HG02623 (cell line): ENCODE measurements around the gene CBR3.

Experiments used
- ATAC-seq: cut with Tn5 transposase; IDR thresholded peaks from one replicate; pipeline ENCODE4 v1.9.1; 2021; ENCODE audit warnings: moderate library complexity; ENCODE audit not compliant: unreplicated experiment

CBR3 gene

DNA sequence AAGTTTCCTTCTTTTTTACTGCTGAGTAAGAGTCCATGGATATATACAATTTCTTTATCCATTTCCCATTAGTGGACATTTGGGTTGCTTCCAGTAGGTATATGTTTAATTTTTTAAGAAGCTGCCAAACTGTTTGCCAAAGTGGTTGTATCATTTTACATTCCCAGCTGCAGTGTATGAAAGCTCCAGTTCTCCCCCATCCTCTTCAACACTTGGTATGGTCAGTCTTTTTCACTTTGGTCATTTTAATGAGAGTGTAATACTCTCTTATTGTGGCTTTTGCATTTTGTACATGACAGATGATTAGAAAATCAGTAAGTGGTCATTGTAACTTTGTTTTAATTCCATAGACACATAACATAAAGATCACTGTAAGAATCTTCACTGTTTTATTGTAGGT lies 44.3 kb downstream of the CBR3 start:
- no peak for ATAC-seq

DNA sequence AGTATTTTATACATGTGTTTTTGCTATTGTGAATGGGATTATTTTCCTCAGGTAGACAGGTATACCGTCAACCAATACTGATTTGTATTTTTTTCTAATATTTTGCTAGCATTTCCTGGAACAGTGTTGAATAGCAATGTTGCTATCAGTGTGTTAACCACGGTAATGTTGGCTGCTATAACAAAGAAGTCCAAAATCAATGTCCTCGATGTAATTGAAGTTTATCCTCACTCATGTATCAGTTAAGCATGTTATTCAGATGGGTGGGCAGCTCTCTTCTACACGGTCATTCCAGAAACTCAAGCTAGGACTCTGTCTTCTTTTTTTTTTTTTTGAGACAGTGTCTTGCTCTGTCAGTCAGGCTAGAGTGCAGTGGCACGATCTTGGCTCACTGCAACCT lies 46.1 kb downstream of the CBR3 start:
- ATAC-seq: no peak

- ATAC-seq: no peak
Measured at GRCh38 chr21:36183144-36183795, 48.4 kb downstream of the CBR3 start.

DNA sequence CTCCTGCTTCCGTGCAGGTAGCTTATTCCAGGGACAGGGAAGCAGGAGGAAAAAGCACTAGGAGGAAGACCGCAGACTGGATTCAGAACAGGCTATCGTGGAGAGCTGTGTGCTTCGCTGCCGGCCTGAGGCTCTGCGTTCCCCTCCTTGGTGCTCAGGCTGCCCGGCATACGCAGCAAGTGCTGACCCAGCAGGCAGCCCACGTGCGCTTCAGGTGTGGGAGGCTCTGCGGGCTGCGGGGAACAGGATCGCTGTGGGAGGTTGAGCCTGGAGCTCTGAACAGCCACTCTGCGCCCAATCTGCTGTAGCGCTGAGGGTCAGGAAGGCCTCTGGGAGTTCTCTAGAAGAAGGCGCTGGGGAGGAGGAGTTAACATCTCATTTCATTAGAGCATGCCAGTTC lies 49.7 kb downstream of the CBR3 start:
- no peak for ATAC-seq

DNA sequence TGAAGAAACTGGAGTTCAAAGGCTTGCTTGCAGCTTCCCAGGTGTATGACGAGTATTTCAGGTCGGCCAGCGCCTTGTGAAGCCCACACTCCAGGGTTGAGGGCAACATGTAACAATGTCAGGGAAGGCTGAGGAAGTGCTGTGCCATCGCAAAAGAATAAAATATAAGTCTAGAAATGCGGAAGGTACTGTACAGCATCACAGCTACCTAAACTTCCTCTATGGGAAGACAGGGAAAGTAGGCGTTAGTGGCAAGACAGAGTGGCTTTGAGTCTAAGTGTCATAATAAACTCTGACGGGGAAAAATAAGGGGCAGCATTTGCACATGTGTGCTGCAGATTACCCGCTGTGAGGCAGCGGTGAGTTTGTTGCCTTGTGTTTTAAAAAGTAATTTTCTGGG lies 50.6 kb downstream of the CBR3 start:
- no peak for ATAC-seq

DNA sequence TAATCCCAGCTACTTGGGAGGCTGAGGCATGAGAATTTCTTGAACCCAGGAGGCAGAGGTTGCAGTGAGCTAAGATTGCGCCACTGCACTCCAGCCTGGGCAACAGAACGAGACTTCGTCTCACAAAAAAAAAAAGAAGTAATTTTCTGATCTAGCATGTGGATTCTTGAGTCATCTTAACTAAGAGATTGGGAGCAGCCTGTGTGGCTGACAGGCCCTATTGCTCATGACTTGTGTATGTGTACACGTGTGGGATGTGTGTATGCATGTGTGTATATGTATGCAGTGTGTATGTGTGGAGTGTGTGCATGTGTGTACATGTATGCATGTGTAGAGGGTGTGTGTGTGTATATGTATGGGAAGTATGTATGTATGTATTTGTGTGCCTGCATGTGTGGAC lies 51.2 kb downstream of the CBR3 start:
- no peak for ATAC-seq

- no peak for ATAC-seq
Measured at GRCh38 chr21:36186506-36187399, 51.9 kb downstream of the CBR3 start.

DNA sequence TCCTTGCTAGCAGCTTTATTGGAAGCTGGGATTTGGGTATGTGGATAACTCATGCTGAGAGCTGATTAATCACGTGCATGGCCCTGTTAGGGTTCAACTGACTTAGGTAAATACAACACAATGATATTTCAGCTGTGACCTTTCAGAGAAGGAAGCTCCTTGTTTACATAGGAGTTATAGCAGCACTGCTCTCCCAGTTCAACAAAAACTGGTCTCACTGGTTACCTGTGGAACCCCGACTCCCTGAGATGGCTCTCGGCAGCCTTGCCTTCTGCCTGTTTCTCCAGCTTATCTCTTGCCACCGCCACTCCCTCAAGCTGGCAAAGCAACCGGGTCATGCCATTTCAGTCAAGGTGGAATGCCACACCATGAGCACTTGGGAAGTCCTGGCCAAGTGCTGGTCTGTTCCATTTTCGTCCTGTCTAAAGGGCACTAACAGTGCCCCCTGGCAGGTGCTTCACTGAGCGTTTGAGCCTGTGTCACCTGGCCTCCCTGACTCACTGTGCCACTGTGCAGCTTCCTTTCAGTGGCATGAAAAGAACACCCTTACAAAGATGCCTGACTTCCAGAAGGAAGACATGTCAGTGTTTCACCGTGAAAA lies 53.3 kb downstream of the CBR3 start:
- no peak for ATAC-seq

- no peak for ATAC-seq
Measured at GRCh38 chr21:36188937-36189336, 54.1 kb downstream of the CBR3 start.

DNA sequence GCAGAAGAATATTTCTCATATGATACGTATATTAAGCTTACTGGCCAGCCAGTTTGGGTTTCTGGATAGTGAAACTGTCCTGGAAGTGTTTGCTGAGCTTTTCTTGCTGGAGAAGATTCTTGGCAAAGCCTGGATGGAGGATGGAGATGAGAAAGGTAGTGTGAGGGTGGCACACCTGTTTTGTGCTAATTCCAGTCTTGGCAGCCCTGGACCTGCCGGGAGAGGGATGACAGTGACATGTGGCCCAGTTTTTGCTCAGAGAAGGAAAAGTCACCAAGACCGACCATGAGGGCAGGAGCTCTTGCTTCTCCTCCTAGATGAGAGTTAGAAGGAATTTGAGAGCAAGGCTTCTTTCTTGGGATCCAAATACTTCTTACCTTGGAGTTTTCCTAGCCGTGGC lies 55.9 kb downstream of the CBR3 start:
- ATAC-seq: no peak

- no peak for ATAC-seq
Measured at GRCh38 chr21:36193200-36193599, 58.3 kb downstream of the CBR3 start.

DNA sequence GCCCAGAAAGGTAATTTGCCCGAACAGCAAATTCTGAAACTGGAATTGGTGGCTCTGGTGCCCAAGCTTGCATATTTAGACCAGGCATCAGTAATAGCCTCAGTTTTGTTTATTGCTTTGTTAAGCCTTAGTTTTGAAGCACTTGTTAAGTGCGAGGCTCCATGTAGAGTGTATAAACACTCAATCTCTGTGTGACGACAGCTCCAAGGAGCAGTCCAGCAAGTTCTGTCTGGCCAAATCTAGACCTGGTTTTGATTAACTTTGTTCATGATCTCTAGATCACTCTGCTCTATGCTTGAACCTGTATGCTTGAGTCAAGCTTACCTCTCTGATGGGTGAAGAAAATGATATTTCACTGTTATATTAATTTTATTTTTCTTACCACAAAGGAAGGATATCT lies 59.1 kb downstream of the CBR3 start:
- ATAC-seq: no peak

- no peak for ATAC-seq
Measured at GRCh38 chr21:36195613-36196012, 60.7 kb downstream of the CBR3 start.
